OCI-LY1 (cell line): ENCODE results near the gene PHACTR2.
"Not testable (repeated sequence)": the region's sequence is repeated elsewhere in the genome, so short reads cannot be mapped to it uniquely, and the experiment has no call there.

Source experiments
- H2AFZ ChIP-seq: fragments of 200-600 bp; sonication (generic), shearing (Covaris generic); 2 replicates; pipeline ENCODE4 v1.6.0; 2014; ENCODE audit warnings: antibody characterized with exemption, mild to moderate bottlenecking, low read length
- H3F3A ChIP-seq: fragments of 200-600 bp; sonication (generic), shearing (Covaris generic); 2 replicates; pipeline ENCODE4 v1.6.0; 2014; ENCODE audit warnings: mild to moderate bottlenecking, antibody characterized with exemption, low read length, moderate library complexity; ENCODE audit not compliant: insufficient read depth
- H3K27ac ChIP-seq: fragments of 200-600 bp; sonication (generic); 2 replicates; pipeline ENCODE4 v1.5.1; 2014; ENCODE audit warnings: low read length, mixed run types, mild to moderate bottlenecking, low read depth; ENCODE audit not compliant: poor library complexity, severe bottlenecking
- H3K27me3 ChIP-seq: fragments of 200-600 bp; sonication (generic); 2 replicates; pipeline ENCODE4 v1.6.0; 2014; ENCODE audit warnings: antibody characterized with exemption, mild to moderate bottlenecking, low read length, moderate library complexity; ENCODE audit not compliant: insufficient read depth
- H3K36me3 ChIP-seq: fragments of 200-600 bp; sonication (generic); 2 replicates; pipeline ENCODE4 v1.6.1; 2014; ENCODE audit warnings: mild to moderate bottlenecking, antibody characterized with exemption, low read length, moderate library complexity, mixed read lengths; ENCODE audit not compliant: insufficient read depth
- H3K4me1 ChIP-seq: fragments of 200-600 bp; sonication (generic); 2 replicates; pipeline ENCODE4 v1.5.1; 2014; ENCODE audit warnings: mild to moderate bottlenecking, low read length, moderate library complexity; ENCODE audit not compliant: insufficient read depth, severe bottlenecking
- H3K4me2 ChIP-seq: fragments of 200-600 bp; sonication (generic), shearing (Covaris generic); 2 replicates; pipeline ENCODE4 v1.6.1; 2014; ENCODE audit warnings: low read length
- H3K4me3 ChIP-seq: fragments of 200-600 bp; sonication (generic); 2 replicates; pipeline ENCODE4 v1.5.1; 2014; ENCODE audit warnings: low read length, low read depth, mild to moderate bottlenecking, mixed read lengths; ENCODE audit not compliant: poor library complexity, severe bottlenecking
- H3K79me2 ChIP-seq: fragments of 200-600 bp; shearing (Covaris generic); 2 replicates; pipeline ENCODE4 v1.6.1; 2016; ENCODE audit warnings: mixed run types, low read length, mixed read lengths; ENCODE audit not compliant: insufficient read depth
- H3K9ac ChIP-seq: fragments of 200-600 bp; sonication (generic), shearing (Covaris generic); 2 replicates; pipeline ENCODE4 v1.6.1; 2014; ENCODE audit warnings: mild to moderate bottlenecking, low read length, mixed read lengths
- H3K9me2 ChIP-seq: fragments of 200-600 bp; sonication (generic), shearing (Covaris generic); 2 replicates; pipeline ENCODE4 v1.6.1; 2014; ENCODE audit warnings: low read depth, mild to moderate bottlenecking, low read length, mixed read lengths
- H3K9me3 ChIP-seq: fragments of 200-600 bp; shearing (Covaris generic); 2 replicates; pipeline ENCODE4 v1.6.1; 2014; ENCODE audit warnings: low read length, mixed read lengths
- H4K20me1 ChIP-seq: fragments of 200-600 bp; sonication (generic), shearing (Covaris generic); 2 replicates; pipeline ENCODE4 v1.6.0; 2016; ENCODE audit warnings: mild to moderate bottlenecking, low read length; ENCODE audit not compliant: insufficient read depth
- EZH2 ChIP-seq: fragments of 200-600 bp; sonication (generic), shearing (Covaris generic); IDR thresholded peaks from 2 replicates; pipeline ENCODE4 v1.8.0; 2017; ENCODE audit warnings: borderline replicate concordance, mixed run types, mild to moderate bottlenecking, antibody characterized with exemption, low read length, moderate library complexity, mixed read lengths
- TF ChIP-seq, protein P1 (sequence below): fragments of 200-600 bp; sonication (generic), shearing (Covaris generic); IDR thresholded peaks from 2 replicates; pipeline ENCODE4 v1.5.1; 2017; ENCODE audit warnings: mild to moderate bottlenecking, antibody characterized with exemption, low read length, moderate library complexity, mixed read lengths

The PHACTR2 gene

DNA sequence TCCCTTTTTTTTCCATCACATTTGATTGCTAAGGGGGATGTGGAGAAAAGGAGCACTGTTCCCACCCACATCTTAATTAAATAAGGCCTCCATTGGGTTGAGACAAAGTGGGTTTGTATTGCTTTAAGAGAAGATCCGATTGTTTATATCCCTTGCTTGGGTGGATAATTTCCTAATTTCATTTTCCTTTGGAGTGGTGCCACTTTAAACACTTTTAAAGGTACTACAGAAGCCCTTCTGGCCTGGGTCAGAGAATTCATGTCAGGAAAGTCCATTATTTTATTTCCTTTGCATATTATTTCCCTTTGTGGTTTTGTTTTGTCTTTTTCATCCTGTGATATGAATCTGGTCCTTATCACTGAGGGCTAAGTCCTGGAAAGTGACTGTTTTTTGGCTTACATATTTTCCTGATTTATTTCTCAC lies 56.9 kb downstream of the PHACTR2 start:
- H3K27me3 ChIP-seq, result no peaks in the 10 kb centered on the region
- H3F3A ChIP-seq, result no peaks in the 10 kb centered on the region
- H3K36me3 ChIP-seq, result no peaks in the 10 kb centered on the region
- no peaks in the 10 kb centered on the region for H3K9me2 ChIP-seq
- no peak overlapping the region for H3K4me3 ChIP-seq
- no peak overlapping the region for H3K9ac ChIP-seq
- H3K4me1 ChIP-seq, result no peaks in the 10 kb centered on the region
- no peak overlapping the region for H2AFZ ChIP-seq
- H3K79me2 ChIP-seq, result no peaks in the 10 kb centered on the region
- no peak overlapping the region for H3K4me2 ChIP-seq
- no peak overlapping the region for H3K27ac ChIP-seq
- H3K9me3 ChIP-seq, result no peaks in the 10 kb centered on the region
- TF ChIP-seq, protein P1, sequence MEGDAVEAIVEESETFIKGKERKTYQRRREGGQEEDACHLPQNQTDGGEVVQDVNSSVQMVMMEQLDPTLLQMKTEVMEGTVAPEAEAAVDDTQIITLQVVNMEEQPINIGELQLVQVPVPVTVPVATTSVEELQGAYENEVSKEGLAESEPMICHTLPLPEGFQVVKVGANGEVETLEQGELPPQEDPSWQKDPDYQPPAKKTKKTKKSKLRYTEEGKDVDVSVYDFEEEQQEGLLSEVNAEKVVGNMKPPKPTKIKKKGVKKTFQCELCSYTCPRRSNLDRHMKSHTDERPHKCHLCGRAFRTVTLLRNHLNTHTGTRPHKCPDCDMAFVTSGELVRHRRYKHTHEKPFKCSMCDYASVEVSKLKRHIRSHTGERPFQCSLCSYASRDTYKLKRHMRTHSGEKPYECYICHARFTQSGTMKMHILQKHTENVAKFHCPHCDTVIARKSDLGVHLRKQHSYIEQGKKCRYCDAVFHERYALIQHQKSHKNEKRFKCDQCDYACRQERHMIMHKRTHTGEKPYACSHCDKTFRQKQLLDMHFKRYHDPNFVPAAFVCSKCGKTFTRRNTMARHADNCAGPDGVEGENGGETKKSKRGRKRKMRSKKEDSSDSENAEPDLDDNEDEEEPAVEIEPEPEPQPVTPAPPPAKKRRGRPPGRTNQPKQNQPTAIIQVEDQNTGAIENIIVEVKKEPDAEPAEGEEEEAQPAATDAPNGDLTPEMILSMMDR, result no peak
- no peak for TF ChIP-seq EZH2
- no peaks in the 10 kb centered on the region for H4K20me1 ChIP-seq

DNA sequence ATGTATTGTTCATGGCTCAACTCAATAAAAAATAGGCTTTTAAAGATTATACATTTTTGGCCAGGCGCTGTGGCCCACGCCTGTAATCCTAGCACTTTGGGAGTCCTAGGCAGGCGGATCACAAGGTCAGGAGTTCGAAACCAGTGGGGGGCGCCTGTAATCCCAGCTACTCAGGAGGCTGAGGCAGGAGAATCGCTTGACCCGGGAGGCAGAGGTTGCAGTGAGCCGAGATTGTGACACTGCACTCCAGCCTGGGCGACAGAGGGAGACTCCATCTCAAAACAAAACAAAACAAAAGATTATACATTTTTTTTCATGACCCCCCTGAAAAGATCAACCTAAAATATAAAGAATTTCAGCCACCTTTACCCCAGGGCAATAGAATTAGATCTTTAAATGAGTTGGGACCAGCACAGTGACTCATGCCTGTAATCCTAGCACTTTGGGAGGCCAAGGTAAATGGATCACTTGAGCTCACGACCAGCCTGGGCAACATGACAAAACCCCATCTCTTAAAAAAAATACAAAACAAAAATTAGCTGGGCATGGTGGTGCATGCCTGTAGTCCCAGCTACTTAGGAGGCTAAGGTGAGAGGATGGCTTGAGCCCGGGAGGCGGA lies 60.4 kb downstream of the PHACTR2 start:
- H3K9me3 ChIP-seq, H4K20me1 ChIP-seq, H3K27ac ChIP-seq, H3K4me1 ChIP-seq, H3K27me3 ChIP-seq, H2AFZ ChIP-seq, H3K9ac ChIP-seq, H3K79me2 ChIP-seq, H3K36me3 ChIP-seq, H3K4me3 ChIP-seq, H3F3A ChIP-seq, H3K9me2 ChIP-seq, H3K4me2 ChIP-seq: not testable (repeated sequence)

DNA sequence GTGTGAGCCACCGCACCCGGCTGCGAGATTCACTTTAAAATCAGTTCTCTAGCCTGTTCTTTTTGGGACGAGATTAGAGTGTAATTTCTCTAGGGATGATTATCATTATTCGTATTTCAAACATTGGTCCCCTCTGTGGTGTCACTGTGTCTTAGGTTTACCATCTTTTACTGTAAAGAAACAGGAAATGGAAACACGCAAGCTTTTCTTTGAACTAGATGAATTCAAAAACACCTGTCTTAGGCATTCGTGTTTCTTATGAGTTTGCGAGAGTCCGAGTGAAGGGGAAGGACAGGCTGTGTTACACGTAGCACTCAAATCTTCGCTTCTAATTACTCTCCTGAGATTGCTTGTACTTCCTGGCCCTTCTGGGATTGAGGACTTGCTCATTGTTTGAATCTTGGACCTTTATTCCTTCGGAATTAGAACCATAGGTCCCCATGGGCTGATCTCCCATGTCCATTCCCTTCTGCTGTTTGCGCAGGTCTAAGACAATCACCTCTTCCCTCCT lies 61.6 kb downstream of the PHACTR2 start:
- Histone ChIP-seq H3K4me2 (no peak overlapping the region), H3K27ac (no peak overlapping the region)

More for the DNA sequence above, 61.6 kb downstream of the PHACTR2 start:
- no peaks in the 10 kb centered on the region for H3K36me3 ChIP-seq
- H2AFZ ChIP-seq, result no peak overlapping the region
- no peaks in the 10 kb centered on the region for H3F3A ChIP-seq
- H3K9ac ChIP-seq, result no peak overlapping the region
- H3K4me1 ChIP-seq, result no peaks in the 10 kb centered on the region
- no peaks in the 10 kb centered on the region for H3K9me2 ChIP-seq
- no peaks in the 10 kb centered on the region for H4K20me1 ChIP-seq
- no peaks in the 10 kb centered on the region for H3K79me2 ChIP-seq
- no peaks in the 10 kb centered on the region for H3K9me3 ChIP-seq
- TF ChIP-seq, protein P1, result no peak
- no peak for TF ChIP-seq EZH2
- H3K4me3 ChIP-seq, result no peak overlapping the region
- no peaks in the 10 kb centered on the region for H3K27me3 ChIP-seq
